GM12878 (cell line): ENCODE results near the gene ATG3. TPM values are rescaled to one million over a fixed set of nuclear protein-coding genes. Genes with fewer than 3 reads are reported as not detected.
A peak's percentile ranks its signal among the peaks of the same experiment; 100 is the strongest.

Experiments
- ATF7 ChIP-seq: fragments of 450-650 bp; IDR thresholded peaks from 2 replicates; pipeline ENCODE4 v1.6.1; 2016; ENCODE audit warnings: low read depth, mild to moderate bottlenecking
- CREB1 ChIP-seq: IDR thresholded peaks from 2 replicates; pipeline ENCODE4 v1.6.1; 2012; ENCODE audit warnings: low read depth, mild to moderate bottlenecking, inconsistent platforms
- EP300 ChIP-seq, 2 experiments: fragments of 150-350 bp in 1 of 2; IDR thresholded peaks; 2 replicates each; pipeline ENCODE4 v1.6.1; 2011 to 2012; ENCODE audit warnings: low read depth in 2 of 2, low read length in 2 of 2, borderline replicate concordance in 1 of 2, improper control_type of control experiment in 1 of 2, inconsistent platforms in 1 of 2; ENCODE audit not compliant: control insufficient read depth in 1 of 2
- FOS ChIP-seq: IDR thresholded peaks from 3 replicates; pipeline ENCODE4 v1.6.1; 2011; ENCODE audit warnings: borderline replicate concordance; ENCODE audit not compliant: insufficient read length; ENCODE audit errors: extremely low read depth
- GATAD2B ChIP-seq: fragments of 450-650 bp; conservative IDR thresholded peaks from 2 replicates; pipeline ENCODE4 v1.6.1; 2017; ENCODE audit warnings: low read depth, mild to moderate bottlenecking, moderate library complexity
- HDAC2 ChIP-seq: fragments of 200-600 bp; sonication (generic); IDR thresholded peaks from 2 replicates; pipeline ENCODE4 v1.6.1; 2017
- HDAC6 ChIP-seq: fragments of 200-600 bp; sonication (generic); IDR thresholded peaks from one replicate; pipeline ENCODE4 v1.8.0; 2017; ENCODE audit warnings: antibody characterized with exemption; ENCODE audit not compliant: unreplicated experiment
- IRF3 ChIP-seq: fragments of 450-650 bp; IDR thresholded peaks from 2 replicates; pipeline ENCODE4 v1.6.1; 2014; ENCODE audit warnings: mild to moderate bottlenecking
- MEF2B ChIP-seq: fragments of 450-650 bp; IDR thresholded peaks from 2 replicates; pipeline ENCODE4 v1.6.1; 2018; ENCODE audit warnings: mild to moderate bottlenecking, moderate library complexity; ENCODE audit not compliant: partially characterized antibody, poor library complexity, severe bottlenecking
- MLLT1 ChIP-seq: fragments of 450-650 bp; IDR thresholded peaks from 2 replicates; pipeline ENCODE4 v1.6.1; 2016; ENCODE audit warnings: mild to moderate bottlenecking
- MXI1 ChIP-seq: fragments of 150-350 bp; IDR thresholded peaks from 2 replicates; pipeline ENCODE4 v1.6.1; 2011; ENCODE audit warnings: low read depth, mild to moderate bottlenecking, inconsistent platforms, low read length, improper control_type of control experiment
- NFYB ChIP-seq: IDR thresholded peaks from 2 replicates; pipeline ENCODE4 v1.6.1; 2011; ENCODE audit warnings: low read depth, mild to moderate bottlenecking, low read length, improper control_type of control experiment, moderate library complexity; ENCODE audit not compliant: insufficient read depth
- PBX3 ChIP-seq: IDR thresholded peaks from 2 replicates; pipeline ENCODE4 v1.6.1; 2011; ENCODE audit warnings: mild to moderate bottlenecking, low read depth, low read length, moderate library complexity; ENCODE audit not compliant: insufficient replicate concordance
- POLR2A ChIP-seq: IDR thresholded peaks from 2 replicates; pipeline ENCODE4 v1.6.1; 2011; ENCODE audit warnings: low read depth, mild to moderate bottlenecking, low read length
- RAD21 ChIP-seq: IDR thresholded peaks from 2 replicates; pipeline ENCODE4 v1.6.1; 2011; ENCODE audit warnings: mild to moderate bottlenecking, low read depth, low read length, moderate library complexity; ENCODE audit not compliant: insufficient read depth
- RAD51 ChIP-seq: fragments of 450-650 bp; IDR thresholded peaks from 2 replicates; pipeline ENCODE4 v1.6.1; 2016; ENCODE audit warnings: moderate library complexity, mild to moderate bottlenecking, inconsistent platforms
- REST ChIP-seq: IDR thresholded peaks from 2 replicates; pipeline ENCODE4 v1.6.1; 2012; ENCODE audit warnings: mild to moderate bottlenecking, low read depth, low read length
- RFX5 ChIP-seq: IDR thresholded peaks from 2 replicates; pipeline ENCODE4 v1.6.1; 2011; ENCODE audit warnings: low read depth, low read length, improper control_type of control experiment
- RUNX3 ChIP-seq: IDR thresholded peaks from 2 replicates; pipeline ENCODE4 v1.6.1; 2012; ENCODE audit warnings: low read length, inconsistent platforms
- SIN3A ChIP-seq: IDR thresholded peaks from 2 replicates; pipeline ENCODE4 v1.6.1; 2012; ENCODE audit warnings: low read depth, low read length, improper control_type of control experiment
- SMAD5 ChIP-seq: IDR thresholded peaks from 2 replicates; pipeline ENCODE4 v1.6.1; 2016; ENCODE audit warnings: antibody characterized with exemption, low read depth
- SRF ChIP-seq, 2 experiments: IDR thresholded peaks; 2 replicates each; pipeline ENCODE4 v1.6.1; 2011; ENCODE audit warnings: low read depth in 2 of 2, low read length in 2 of 2, mild to moderate bottlenecking in 1 of 2, moderate library complexity in 1 of 2
- STAT3 ChIP-seq: IDR thresholded peaks from 2 replicates; pipeline ENCODE4 v1.6.1; 2011; ENCODE audit warnings: low read depth, low read length, improper control_type of control experiment
- YBX1 ChIP-seq: fragments of 450-650 bp; IDR thresholded peaks from 2 replicates; pipeline ENCODE4 v1.6.1; 2016; ENCODE audit warnings: antibody characterized with exemption
- polyA plus RNA-seq, 11 experiments: library from polyadenylated mRNA; depleted of rRNA in 4 of 11; unstranded in 6 of 11; stranded (reverse) in 5 of 11; fragments of >200 nt; fragmentation: Nextera tagmentation in 4 of 11; fragmentation: Illumina TruSeq in 1 of 11; extraction: Ambion mirVana in 4 of 11; extraction: Trizol in 1 of 11; gene quantifications; 1 replicate in 1 of 11; 2 replicates in 10 of 11; pipeline versions ENCODE4 v1.2.1 to v1.2.3, GENCODE V29; 2011 to 2016; ENCODE audit warnings: inconsistent platforms in 2 of 11, missing spikeins in 2 of 11, low read depth in 1 of 11
- total RNA-seq, 4 experiments: library from RNA; depleted of rRNA in 3 of 4; stranded (reverse); fragments of >200 nt in 3 of 4; fragmentation: Illumina TruSeq in 1 of 4; extraction: Trizol in 1 of 4; gene quantifications; 2 replicates each; pipeline versions ENCODE4 v1.2.1 to v1.2.3, GENCODE V29; 2013 to 2021

Gene ATG3
- total and polyA plus RNA-seq, 10 of the 15 experiments (the other 5 are each of a cell fraction or from before 2014, with no cell fraction given): 49.8 to 97.0 (median 63.6) TPM

- TF ChIP-seq REST: no peak
- no peak for TF ChIP-seq FOS
- TF ChIP-seq PBX3: no peak
- TF ChIP-seq CREB1: peak; percentile 66; the same call in 1 of the 2 replicates
- peak; percentile 78 for TF ChIP-seq RAD51
- TF ChIP-seq SIN3A: no peak
- 0 out of 2 replicates have a peak, but pooled peaks have one; percentile 12 for TF ChIP-seq STAT3
- TF ChIP-seq IRF3: no peak
- peak; percentile 82; the same call in 1 of the 2 replicates for TF ChIP-seq MLLT1
- TF ChIP-seq RUNX3: peak; percentile 77
- no peak for TF ChIP-seq POLR2A
- no peak for TF ChIP-seq NFYB
- peak; percentile 74 for TF ChIP-seq ATF7
- TF ChIP-seq HDAC2: no peak
- TF ChIP-seq SMAD5: no peak
- TF ChIP-seq YBX1: no peak
- no peak for TF ChIP-seq GATAD2B
- no peak for TF ChIP-seq RAD21
- no peak for TF ChIP-seq EP300 (IDR thresholded peaks at IDR 0.05; ENCODE audit: borderline replicate concordance in 1 of 2, control insufficient read depth in 1 of 2, low read depth in 2 of 2, low read length in 2 of 2)
- no peak for TF ChIP-seq MXI1
- no peak for TF ChIP-seq RFX5
- TF ChIP-seq HDAC6: no peak
- peak; percentile 82 to 98 for TF ChIP-seq SRF (IDR thresholded peaks at IDR 0.05; ENCODE audit: low read depth in 2 of 2, low read length in 2 of 2)
- peak; percentile 38 for TF ChIP-seq MEF2B
Observed at GRCh38 chr3:112514527-112515128, 47.1 kb downstream of the ATG3 start (continued).
